ENCODE measurements around the gene ZNF33B.
"Not testable (repeated sequence)": the region's sequence is repeated elsewhere in the genome, so short reads cannot be mapped to it uniquely, and the experiment has no call there.

ZNF33B gene

GRCh38 chr10:42609872-42610271 is 28.5 kb downstream of the ZNF33B start:
- DNase-seq = no peak

- DNase-seq = no peak
Measured at GRCh38 chr10:42598249-42598873, 40.0 kb downstream of the ZNF33B start.

- no peak for DNase-seq
Measured at GRCh38 chr10:42596196-42596595, 42.2 kb downstream of the ZNF33B start.

GRCh38 chr10:42594246-42594650 is 44.1 kb downstream of the ZNF33B start:
- no peak for DNase-seq

GRCh38 chr10:42593284-42593683 is 45.1 kb downstream of the ZNF33B start:
- no peak for DNase-seq

- no peak for DNase-seq
Measured at GRCh38 chr10:42583828-42584227, 54.5 kb downstream of the ZNF33B start.

- no peak for DNase-seq
Measured at GRCh38 chr10:42578019-42578418, 60.4 kb downstream of the ZNF33B start.

- no peak for DNase-seq
Measured at GRCh38 chr10:42576338-42576737, 62.0 kb downstream of the ZNF33B start.

- no peak for DNase-seq
Measured at GRCh38 chr10:42574336-42574735, 64.0 kb downstream of the ZNF33B start.

- no peak for DNase-seq
Measured at GRCh38 chr10:42556931-42557330, 81.4 kb downstream of the ZNF33B start.

- DNase-seq = not testable (repeated sequence)
Measured at GRCh38 chr10:42553576-42553975, 84.8 kb downstream of the ZNF33B start.

- DNase-seq = no peak
Measured at GRCh38 chr10:42553064-42553407, 85.3 kb downstream of the ZNF33B start.

GRCh38 chr10:42552188-42553063 is 85.9 kb downstream of the ZNF33B start:
- DNase-seq = peak; percentile 96

GRCh38 chr10:42551582-42552187 is 86.7 kb downstream of the ZNF33B start:
- DNase-seq = no peak

- no peak for DNase-seq
Measured at GRCh38 chr10:42549851-42550250, 88.5 kb downstream of the ZNF33B start.

- no peak for DNase-seq
Measured at GRCh38 chr10:42548254-42548653, 90.1 kb downstream of the ZNF33B start.

- DNase-seq = no peak
Measured at GRCh38 chr10:42544945-42545344, 93.4 kb downstream of the ZNF33B start.

GRCh38 chr10:42543840-42544372 is 94.5 kb downstream of the ZNF33B start:
- no peak for DNase-seq

Data from CD4-positive, alpha-beta T cell treated with Interleukin-4 for 4 hours (primary cell).